ENCODE data around the gene FLYWCH2.
"Not testable (repeated sequence)": the region's sequence is repeated elsewhere in the genome, so short reads cannot be mapped to it uniquely, and the experiment has no call there.

The FLYWCH2 gene

DNA sequence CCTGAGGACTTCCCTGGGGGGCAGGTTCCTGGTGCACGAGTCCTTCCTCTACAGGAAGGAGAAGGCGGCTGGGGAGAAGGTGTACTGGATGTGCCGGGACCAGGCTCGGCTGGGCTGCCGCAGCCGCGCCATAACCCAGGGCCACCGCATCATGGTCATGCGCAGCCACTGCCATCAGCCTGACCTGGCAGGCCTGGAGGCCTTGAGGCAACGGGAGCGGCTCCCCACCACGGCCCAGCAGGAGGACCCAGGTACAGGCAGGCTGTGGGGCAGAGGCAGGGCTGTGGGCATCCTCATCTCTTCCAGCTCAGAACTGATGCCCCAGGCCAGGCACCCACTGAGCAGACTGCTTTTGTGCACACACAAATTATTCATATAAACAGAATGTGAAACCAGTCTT lies 55.2 kb downstream of the FLYWCH2 start:
- DNase-seq (ENCODE audit: low spot score), result no peak

DNA sequence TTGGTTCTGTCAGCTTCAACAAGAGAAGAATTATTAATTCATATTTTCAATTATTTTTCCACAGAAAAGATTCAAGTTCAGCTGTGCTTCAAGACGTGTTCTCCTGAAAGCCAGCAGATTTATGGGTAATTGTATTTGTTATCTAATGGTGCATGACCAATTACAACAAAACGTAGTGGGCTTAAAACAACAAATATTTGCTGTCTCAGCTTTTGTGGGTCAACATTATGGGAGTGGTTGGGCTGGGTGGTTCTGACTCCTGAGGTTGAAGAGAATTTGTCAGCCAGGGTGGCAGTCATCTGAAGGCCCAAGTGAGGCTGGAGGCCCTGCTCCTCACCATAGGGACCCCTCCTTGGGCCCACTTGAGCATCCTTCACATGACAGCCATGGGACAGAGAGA lies 57.0 kb downstream of the FLYWCH2 start:
- no peak for DNase-seq (ENCODE audit: low spot score)

DNA sequence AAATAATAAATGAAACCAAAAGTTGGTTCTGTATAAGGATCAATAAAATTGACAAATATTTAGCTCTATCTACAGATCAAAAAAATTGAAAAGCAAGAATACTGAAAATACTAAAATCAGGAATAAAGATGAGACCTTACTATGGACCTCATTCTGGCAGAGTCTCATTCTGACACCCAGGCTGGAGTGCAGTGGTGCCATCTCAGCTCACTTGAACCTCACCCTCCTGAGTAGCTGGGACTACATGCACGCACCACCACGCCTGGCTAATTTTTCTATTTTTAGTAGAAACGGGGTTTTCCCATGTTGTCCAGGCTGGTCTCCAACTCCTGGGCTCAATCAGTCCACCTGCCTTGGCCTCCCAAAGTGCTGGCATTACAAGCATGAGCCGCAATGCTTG lies 59.0 kb downstream of the FLYWCH2 start:
- no peak for DNase-seq (ENCODE audit: low spot score)

DNA sequence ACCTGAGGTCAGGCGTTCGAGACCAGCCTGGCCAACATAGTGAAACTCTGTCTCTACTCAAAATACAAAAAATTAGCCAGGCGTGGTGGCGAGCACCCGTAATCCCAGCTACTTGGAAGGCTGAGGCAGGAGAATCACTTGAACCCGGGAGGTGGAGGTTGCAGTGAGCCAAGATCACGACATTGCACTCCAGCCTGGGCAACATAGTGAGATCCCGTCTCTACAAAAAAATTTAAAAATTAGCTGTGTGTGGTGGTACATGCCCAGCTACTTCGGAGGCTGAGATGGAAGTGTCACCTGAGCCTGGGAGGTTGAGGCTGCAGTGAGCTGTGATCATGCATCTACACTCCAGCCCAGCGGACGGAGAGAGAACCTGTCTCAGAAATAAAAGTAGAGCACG lies 60.7 kb downstream of the FLYWCH2 start:
- not testable (repeated sequence) for DNase-seq (ENCODE audit: low spot score)

DNA sequence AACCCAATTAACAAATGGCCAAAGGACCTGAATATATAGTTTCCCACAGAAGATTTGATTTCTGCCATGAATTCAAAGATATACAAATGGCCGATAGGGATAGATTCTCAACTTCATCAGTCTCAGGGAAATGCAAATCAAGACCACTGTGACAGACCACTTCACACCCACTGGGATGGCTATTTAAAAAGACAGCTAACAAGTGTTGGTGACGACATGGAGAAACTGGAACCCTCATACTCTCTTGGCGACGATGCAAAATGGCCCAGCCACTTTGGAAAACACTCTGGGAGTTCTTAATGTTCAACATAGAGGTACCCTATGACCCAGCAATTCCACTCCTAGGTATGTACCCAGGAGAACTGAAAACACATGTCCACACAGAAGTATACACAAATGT lies 63.6 kb downstream of the FLYWCH2 start:
- DNase-seq (ENCODE audit: low spot score), result no peak
